Activated naive CD4-positive, alpha-beta T cell (primary cell): Measurements from ENCODE around the gene PPP3CA.
"Not testable (repeated sequence)": the region's sequence is repeated elsewhere in the genome, so short reads cannot be mapped to it uniquely, and the experiment has no call there.

Experiments
- DNase-seq, 4 experiments: peaks; one replicate each; lab custom pipeline; 2025; lab: John Stamatoyannopoulos, UW

Gene PPP3CA

DNA sequence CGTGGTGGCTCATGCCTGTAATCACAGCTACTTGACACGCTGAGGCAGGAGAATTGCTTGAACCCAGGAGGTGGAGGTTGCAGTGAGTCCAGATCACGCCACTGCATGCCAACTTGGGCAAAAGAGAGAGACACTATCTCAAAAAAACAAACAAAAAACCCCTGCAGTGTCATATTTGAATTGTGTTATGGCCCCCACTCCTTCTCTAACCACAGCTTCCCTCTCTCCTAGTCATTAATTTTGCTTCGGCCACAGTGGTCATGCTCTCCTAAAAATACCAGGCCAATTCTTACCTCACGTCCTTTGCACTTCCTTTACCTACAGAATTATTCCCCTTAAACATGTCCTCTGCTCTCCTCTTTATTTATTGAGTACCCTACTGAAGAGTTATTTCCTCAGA, 206.1 kb downstream of the PPP3CA start:
- DNase-seq: no peak

GRCh38 chr4:101140228-101140627, 207.1 kb downstream of the PPP3CA start:
- no peak for DNase-seq

- DNase-seq: no peak
Observed at GRCh38 chr4:101136373-101137370, 210.7 kb downstream of the PPP3CA start.

DNA sequence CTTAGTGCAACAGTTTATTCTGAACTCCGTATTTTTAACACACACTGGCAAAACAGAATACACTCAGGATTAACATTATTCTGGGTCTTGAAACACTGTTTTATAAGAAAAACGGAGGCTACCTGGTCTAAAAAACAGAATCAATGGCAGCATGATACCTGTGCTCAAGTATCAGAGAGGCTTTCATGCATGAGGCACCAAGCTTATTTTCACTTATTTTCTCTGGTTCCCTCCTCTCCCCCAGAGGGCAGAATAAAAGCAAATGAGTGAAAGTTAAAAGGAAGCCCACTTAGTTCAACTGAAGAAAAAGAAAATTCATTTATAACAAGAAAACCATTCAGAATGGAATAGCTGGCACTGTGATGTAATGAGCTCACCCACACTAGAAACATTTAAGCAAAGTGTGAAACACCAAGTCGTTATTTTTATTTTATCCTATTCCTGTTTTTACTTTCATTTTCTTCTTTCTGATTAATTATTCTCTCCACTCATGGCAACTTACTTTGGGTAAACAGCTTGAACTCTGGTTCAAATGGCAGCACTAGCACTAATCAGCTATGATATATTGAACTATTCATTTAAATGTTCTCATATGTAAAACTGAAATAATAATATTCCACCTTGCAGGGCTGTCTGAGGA, 211.8 kb downstream of the PPP3CA start:
- no peak for DNase-seq

- not testable (repeated sequence) for DNase-seq
Observed at GRCh38 chr4:101131058-101131457, 216.3 kb downstream of the PPP3CA start.

- not testable (repeated sequence) for DNase-seq
Observed at GRCh38 chr4:101128898-101129297, 218.4 kb downstream of the PPP3CA start.

DNA sequence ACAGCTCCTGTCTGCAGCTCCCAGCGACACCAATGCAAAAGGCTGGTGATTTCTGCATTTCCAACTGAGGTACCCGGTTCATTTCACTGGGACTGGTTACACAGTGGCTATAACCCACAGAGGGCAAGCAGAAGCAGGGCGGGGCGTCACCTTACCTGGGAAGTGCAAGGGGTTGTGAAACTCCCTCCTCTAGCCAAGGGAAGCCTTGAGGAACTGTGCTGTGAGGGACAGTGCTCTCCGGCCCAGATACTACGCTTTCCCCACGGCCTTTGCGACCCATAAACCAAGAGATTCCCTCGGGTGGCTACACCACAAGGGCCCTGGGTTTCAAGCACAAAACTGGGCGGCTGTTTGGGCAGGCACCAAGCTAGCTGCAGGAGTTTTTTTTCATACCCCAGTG, 218.9 kb downstream of the PPP3CA start:
- DNase-seq: no peak

DNA sequence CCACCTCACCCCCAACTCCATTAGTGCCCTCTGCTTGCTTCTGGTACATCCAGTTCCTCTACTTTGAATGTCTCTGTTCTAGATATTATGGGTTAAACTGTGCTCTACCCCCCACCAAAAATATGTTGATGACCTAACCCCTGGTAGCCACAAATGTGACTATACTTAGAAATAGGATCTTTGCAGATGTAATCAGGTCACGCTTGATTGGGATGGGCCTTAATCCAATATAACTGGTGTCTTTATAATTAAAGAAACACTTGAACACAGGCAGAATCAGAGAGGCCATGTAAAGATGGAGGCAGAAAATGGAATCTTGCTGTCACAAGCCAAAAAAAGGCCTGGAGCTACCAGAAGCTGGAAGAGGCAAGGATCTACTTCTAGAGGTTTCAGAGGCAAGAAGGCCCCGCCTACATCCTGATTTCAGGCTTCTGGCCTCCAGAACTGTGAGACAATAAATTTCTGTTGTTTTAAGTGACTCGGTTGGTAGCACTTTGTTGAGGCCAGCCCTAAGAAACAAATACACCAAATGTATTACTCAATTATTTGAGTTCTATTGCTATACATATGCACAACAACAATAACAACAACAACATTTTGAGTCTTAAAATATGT, 220.0 kb downstream of the PPP3CA start:
- no peak for DNase-seq

DNA sequence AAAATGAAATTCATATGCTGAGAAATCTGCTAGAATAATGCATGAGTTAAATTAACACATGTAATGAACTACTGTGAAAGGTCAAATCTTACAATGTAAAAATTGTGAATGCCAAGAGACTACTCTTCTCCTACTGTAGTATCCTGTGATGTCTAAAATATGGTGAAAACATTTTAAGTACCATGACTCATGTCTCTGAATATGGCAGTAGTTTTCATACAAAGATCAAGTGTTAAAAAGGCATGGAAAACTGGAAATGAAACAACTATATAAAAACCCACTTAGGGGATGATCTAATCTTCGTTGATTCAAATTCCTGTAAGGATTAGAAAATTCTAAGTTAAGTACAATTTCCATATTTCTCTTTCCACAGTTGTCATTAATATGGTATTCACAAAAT, 221.3 kb downstream of the PPP3CA start:
- no peak for DNase-seq

- DNase-seq: no peak
Observed at GRCh38 chr4:101125045-101125942, 222.0 kb downstream of the PPP3CA start.

DNA sequence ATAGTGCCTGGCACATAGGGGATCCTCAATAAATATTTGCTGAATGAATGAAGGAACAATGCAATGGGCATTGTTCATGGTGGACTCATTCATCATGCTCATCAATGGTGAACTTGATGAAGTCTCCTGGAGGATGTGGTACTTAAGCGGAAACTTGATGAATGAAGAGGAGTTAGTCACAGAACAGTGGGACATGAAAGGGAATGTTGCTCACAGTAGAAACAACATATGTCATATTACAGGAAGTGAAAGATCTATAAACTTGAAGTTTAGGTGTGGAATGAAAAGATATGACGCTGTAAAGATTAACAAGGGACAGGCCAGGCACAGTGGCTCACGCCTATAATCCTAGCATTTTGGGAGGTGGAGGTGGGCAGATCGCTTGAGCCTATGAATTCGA, 224.1 kb downstream of the PPP3CA start:
- no peak for DNase-seq

- DNase-seq: no peak
Observed at GRCh38 chr4:101122019-101122418, 225.3 kb downstream of the PPP3CA start.

DNA sequence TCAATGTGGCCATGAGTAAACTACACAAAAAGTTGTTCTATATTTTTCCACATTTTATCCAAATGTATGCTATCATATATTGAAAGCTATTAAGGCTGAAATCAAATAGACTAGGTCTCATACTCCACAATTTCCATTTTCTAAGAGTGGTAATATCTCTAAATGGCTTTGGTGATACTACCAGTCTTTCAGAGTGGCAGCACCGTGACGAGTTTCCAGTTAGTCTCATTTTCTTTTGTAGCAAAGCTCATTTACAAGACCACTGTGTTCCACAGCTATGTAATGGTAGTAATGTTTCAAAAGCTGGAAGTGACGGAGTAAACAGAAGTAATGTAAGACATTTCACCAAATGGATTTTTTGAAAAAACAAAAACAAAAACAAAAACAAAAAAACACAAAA, 228.2 kb downstream of the PPP3CA start:
- no peak for DNase-seq

DNA sequence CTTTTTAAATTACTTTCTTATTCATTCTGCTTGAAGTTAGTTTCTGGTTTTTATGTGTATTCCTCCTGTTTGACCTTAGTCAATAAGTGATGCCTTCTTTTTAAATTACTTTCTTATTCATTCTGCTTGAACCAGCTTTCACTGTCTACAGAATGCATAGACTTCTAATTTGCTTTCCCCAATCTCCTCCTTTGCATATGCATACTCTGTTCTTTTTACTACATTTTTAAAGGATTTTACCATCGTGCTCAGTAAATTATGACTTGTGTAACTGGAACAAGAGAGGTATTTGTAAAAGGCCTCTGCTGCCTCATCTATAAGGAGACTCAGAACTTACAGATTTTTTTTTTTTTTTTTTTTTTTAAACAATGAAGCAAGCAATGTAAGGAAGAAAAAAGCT, 228.7 kb downstream of the PPP3CA start:
- no peak for DNase-seq

DNA sequence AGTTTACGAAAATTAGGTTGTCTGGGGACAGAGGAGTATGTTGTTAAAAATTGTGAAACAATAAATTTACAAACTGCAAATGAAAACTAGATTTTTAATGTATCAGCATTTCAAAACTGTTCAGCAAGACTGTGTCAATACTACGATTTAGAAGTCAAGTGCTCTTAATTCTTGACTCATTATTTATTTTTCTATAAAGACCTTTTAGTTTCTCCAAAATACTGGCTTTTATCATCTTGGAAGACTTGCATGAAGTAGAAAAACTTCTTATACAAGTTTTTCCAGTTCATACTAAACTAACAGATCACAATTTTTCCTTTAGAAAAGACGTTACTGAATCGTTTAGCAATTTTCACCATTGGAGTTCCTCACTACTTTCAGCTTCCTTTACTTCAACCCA, 231.4 kb downstream of the PPP3CA start:
- DNase-seq: no peak

DNA sequence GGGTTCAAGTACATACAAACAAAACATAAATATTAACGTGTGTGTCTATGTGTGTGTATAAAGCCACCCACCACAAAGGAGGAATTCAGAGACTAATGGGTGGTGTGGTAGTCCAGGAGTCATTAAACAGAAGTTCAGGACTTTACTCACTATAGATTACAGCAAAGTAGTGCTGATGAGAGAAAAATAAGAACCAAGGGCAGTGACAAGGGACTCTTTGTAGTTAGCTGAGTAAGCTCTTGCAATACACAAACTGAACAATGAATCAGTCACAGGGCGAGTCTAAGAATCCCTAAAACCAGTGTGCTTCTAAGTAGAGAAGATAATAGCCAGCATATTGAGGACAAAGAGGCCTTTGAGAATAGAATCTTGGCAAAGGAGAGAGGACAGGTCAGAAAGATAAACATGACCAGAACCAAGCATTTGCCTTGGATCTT, 232.4 kb downstream of the PPP3CA start:
- DNase-seq: no peak

DNA sequence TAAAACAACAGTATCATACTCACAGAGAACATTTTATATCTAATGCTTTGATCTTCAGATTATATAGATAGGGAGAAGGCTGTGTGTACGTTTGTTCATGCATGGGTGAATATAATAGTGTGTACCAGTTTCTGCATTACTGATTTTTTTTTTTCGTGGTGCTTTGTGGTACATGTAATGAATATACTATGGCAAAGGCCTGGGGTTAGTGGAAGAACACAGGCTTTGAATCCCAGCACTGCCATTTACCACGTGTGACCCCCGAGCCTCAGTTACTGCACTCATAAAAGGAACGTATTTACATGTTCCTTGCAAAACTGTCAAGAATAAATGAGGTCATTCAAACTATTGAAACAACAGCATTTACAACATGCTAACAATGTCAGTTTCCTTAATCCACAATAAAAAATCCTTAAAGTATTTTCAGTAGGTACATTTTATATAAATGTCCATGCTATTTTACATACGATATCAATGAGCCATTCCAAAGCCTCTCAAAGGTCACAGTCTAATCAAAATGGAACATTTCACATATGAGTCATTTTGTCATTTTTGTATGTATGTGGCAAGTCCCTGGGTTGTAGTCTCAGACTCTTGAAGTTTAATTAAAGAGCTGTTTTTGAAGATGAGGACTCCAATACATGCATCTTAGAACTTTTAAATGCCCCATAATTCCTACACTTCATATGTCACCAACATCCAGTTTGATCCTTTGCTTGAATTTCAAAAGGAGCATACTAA, 242.8 kb downstream of the PPP3CA start:
- DNase-seq: no peak

GRCh38 chr4:101103381-101104142, 243.8 kb downstream of the PPP3CA start:
- DNase-seq: no peak

- DNase-seq: no peak
Observed at GRCh38 chr4:101102114-101102742, 245.1 kb downstream of the PPP3CA start.

GRCh38 chr4:101101072-101101471, 246.3 kb downstream of the PPP3CA start:
- DNase-seq: no peak
